Caco-2 (cell line): ENCODE data around the gene CRYZ. TPM values are rescaled to one million over a fixed set of nuclear protein-coding genes. Genes with fewer than 3 reads are reported as not detected.

Experiments used
- BruUV-seq: library from RNA; stranded (reverse); fragments of 400-500 nt; replicated peaks from 2 replicates; lab custom pipeline; 2021; lab: Mats Ljungman, UMichigan
- CTCF ChIA-PET: fragments of 300-600 bp; sonication (Branson Sonifier 250); formaldehyde crosslinking; loops from one replicate; lab custom pipeline; 2022; ENCODE audit warnings: antibody characterized with exemption; lab: Charles Lee
- POLR2A ChIA-PET: fragments of 300-600 bp; sonication (Branson Sonifier 250); formaldehyde crosslinking; loops from one replicate; lab custom pipeline; 2022; ENCODE audit warnings: antibody characterized with exemption; lab: Charles Lee
- DNase-seq, 2 experiments: peaks; one replicate each; pipeline versions ENCODE4 v3.0.0 to v3.0.0-alpha.2; 2020 to 2022
- H3K27me3 ChIP-seq: replicated peaks from 2 replicates; pipeline ENCODE4 v1.6.0; 2011; ENCODE audit warnings: low read length; ENCODE audit not compliant: control insufficient read depth, insufficient read depth
- H3K36me3 ChIP-seq: 2 replicates; pipeline ENCODE4 v1.5.1; 2011; ENCODE audit warnings: low read length; ENCODE audit not compliant: control insufficient read depth, insufficient read depth
- H3K4me1 ChIP-seq: fragments of 250-450 bp; sonication (Bioruptor Pico); 2 replicates; pipeline ENCODE4 v1.5.1; 2020; ENCODE audit warnings: mild to moderate bottlenecking
- H3K4me3 ChIP-seq: 2 replicates; pipeline ENCODE4 v1.5.1; 2011; ENCODE audit warnings: low read depth, mild to moderate bottlenecking, control low read depth, low read length
- H3K9me3 ChIP-seq: fragments of 250-450 bp; sonication (Bioruptor Pico); 2 replicates; pipeline ENCODE4 v1.5.1; 2020; ENCODE audit warnings: mild to moderate bottlenecking, moderate library complexity
- H3K27ac Mint-ChIP-seq: one replicate; pipeline ENCODE4 v1.8.0; 2022; ENCODE audit warnings: mixed read lengths; ENCODE audit not compliant: unreplicated experiment
- H3K27me3 Mint-ChIP-seq: one replicate; pipeline ENCODE4 v1.8.0; 2022; ENCODE audit warnings: mixed read lengths; ENCODE audit not compliant: insufficient read depth, unreplicated experiment
- H3K36me3 Mint-ChIP-seq: one replicate; pipeline ENCODE4 v1.8.0; 2022; ENCODE audit warnings: mild to moderate bottlenecking, mixed read lengths; ENCODE audit not compliant: insufficient read depth, unreplicated experiment
- H3K4me1 Mint-ChIP-seq: one replicate; pipeline ENCODE4 v1.8.0; 2022; ENCODE audit warnings: low read depth, mixed read lengths; ENCODE audit not compliant: unreplicated experiment
- H3K4me3 Mint-ChIP-seq: one replicate; pipeline ENCODE4 v1.8.0; 2022; ENCODE audit warnings: mild to moderate bottlenecking, moderate library complexity, mixed read lengths; ENCODE audit not compliant: unreplicated experiment
- H3K9me3 Mint-ChIP-seq: one replicate; pipeline ENCODE4 v1.8.0; 2022; ENCODE audit warnings: mixed read lengths; ENCODE audit not compliant: unreplicated experiment
- intact Hi-C: fragments of 100-400 bp; cut with micrococcal nuclease; formaldehyde crosslinking; loops from one replicate; pipeline ENCODE4 v1.10.0; 2022; ENCODE audit not compliant: unreplicated experiment
- total RNA-seq: library from RNA; stranded (reverse); gene quantifications from 2 replicates; pipeline ENCODE4 v1.2.3, GENCODE V29; 2022
- TF ChIP-seq, protein P1 (sequence below), 2 experiments: fragments of 200-600 bp in 1 of 2; IDR thresholded peaks; 1 replicate in 1 of 2; 2 replicates in 1 of 2; pipeline versions ENCODE4 v1.5.1 to v1.8.0; 2011 to 2022; ENCODE audit warnings: antibody characterized with exemption in 1 of 2, control low read depth in 1 of 2, inconsistent platforms in 1 of 2, low read depth in 1 of 2, low read length in 1 of 2, mild to moderate bottlenecking in 1 of 2, moderate library complexity in 1 of 2; ENCODE audit not compliant: insufficient read depth in 1 of 2, severe bottlenecking in 1 of 2, unreplicated experiment in 1 of 2

CRYZ gene
- total RNA-seq, 1 experiment from 2014 or later = 54.3 TPM

DNA sequence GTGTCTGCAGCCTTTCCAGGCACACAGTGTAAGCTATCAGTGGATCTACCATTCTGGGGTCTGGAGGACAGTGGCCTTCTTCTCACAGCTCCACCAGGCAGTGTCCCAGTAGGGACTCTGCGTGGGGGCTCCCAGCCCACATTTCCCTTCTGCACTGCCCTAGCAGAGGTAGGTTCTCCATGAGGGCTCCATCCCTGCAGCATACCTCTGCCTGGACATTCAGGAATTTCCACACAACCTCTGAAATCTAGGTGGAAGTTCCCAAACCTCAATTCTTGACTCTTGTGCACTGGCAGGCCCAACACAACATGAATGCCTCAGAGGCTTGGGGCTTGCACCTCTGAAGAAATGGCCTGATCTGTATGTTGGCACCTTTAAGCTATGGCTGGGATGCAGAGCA, 6.8 kb downstream of the CRYZ start:
- TF ChIP-seq, protein P1, sequence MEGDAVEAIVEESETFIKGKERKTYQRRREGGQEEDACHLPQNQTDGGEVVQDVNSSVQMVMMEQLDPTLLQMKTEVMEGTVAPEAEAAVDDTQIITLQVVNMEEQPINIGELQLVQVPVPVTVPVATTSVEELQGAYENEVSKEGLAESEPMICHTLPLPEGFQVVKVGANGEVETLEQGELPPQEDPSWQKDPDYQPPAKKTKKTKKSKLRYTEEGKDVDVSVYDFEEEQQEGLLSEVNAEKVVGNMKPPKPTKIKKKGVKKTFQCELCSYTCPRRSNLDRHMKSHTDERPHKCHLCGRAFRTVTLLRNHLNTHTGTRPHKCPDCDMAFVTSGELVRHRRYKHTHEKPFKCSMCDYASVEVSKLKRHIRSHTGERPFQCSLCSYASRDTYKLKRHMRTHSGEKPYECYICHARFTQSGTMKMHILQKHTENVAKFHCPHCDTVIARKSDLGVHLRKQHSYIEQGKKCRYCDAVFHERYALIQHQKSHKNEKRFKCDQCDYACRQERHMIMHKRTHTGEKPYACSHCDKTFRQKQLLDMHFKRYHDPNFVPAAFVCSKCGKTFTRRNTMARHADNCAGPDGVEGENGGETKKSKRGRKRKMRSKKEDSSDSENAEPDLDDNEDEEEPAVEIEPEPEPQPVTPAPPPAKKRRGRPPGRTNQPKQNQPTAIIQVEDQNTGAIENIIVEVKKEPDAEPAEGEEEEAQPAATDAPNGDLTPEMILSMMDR (IDR thresholded peaks at IDR 0.05; ENCODE audit: insufficient read depth in 1 of 2, low read depth in 1 of 2, low read length in 1 of 2, severe bottlenecking in 1 of 2, unreplicated experiment in 1 of 2) = no peak
- peaks cover 22% of the 10 kb centered on the region for H3K36me3 Mint-ChIP-seq
- ChIA-PET POLR2A (no interaction called here), CTCF (no interaction called here)
- intact Hi-C loops = no loop called here
- Histone ChIP-seq H3K9me3 (peaks cover 3% of the 10 kb centered on the region), H3K36me3 (0 out of 2 replicates have a peak, but pooled peaks cover 2% of the 10 kb centered on the region), H3K4me1 (peaks cover 14% of the 10 kb centered on the region; the same call in 1 of the 2 replicates), H3K4me3 (no peak overlapping the region), H3K27me3 (no peaks in the 10 kb centered on the region)
- no peak for DNase-seq
- no peak overlapping the region for H3K27ac Mint-ChIP-seq
- no peaks in the 10 kb centered on the region for H3K27me3 Mint-ChIP-seq
- no TSS peak for BruUV-seq
- no peak overlapping the region for H3K4me3 Mint-ChIP-seq
- H3K9me3 Mint-ChIP-seq = no peaks in the 10 kb centered on the region
- no peaks in the 10 kb centered on the region for H3K4me1 Mint-ChIP-seq

DNA sequence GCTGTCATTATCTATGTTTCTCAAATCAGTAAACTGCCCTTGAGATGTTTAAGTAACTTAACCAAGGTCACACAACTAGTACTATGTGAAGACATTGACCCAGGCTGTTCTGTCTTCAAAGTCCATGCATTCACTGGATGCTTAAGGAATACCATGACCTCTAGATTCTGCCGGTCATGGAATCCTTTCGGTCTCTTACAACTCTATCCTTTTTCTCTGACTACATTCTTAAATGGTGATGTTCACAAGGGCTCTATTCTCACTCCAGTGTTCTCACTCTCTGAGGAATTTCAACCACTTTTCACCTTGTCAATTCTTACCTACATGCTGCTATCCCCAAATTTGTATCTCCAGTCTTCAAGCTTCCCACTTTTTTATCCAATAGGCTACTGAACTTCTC, 15.2 kb downstream of the CRYZ start:
- BruUV-seq = no TSS peak
- Histone ChIP-seq H3K27me3 (no peaks in the 10 kb centered on the region), H3K9me3 (no peaks in the 10 kb centered on the region), H3K36me3 (no peaks in the 10 kb centered on the region; the same call in 1 of the 2 replicates), H3K4me3 (no peak overlapping the region), H3K4me1 (no peaks in the 10 kb centered on the region; the same call in 1 of the 2 replicates)
- H3K36me3 Mint-ChIP-seq = peaks cover 22% of the 10 kb centered on the region
- H3K27me3 Mint-ChIP-seq = no peaks in the 10 kb centered on the region
- TF ChIP-seq, protein P1 (IDR thresholded peaks at IDR 0.05; ENCODE audit: insufficient read depth in 1 of 2, low read depth in 1 of 2, low read length in 1 of 2, severe bottlenecking in 1 of 2, unreplicated experiment in 1 of 2) = no peak
- no peak overlapping the region for H3K4me3 Mint-ChIP-seq
- CTCF ChIA-PET = no interaction called here
- no peaks in the 10 kb centered on the region for H3K9me3 Mint-ChIP-seq
- intact Hi-C loops = no loop called here
- POLR2A ChIA-PET = no interaction called here
- no peaks in the 10 kb centered on the region for H3K4me1 Mint-ChIP-seq
- no peak for DNase-seq
- H3K27ac Mint-ChIP-seq = no peak overlapping the region

DNA sequence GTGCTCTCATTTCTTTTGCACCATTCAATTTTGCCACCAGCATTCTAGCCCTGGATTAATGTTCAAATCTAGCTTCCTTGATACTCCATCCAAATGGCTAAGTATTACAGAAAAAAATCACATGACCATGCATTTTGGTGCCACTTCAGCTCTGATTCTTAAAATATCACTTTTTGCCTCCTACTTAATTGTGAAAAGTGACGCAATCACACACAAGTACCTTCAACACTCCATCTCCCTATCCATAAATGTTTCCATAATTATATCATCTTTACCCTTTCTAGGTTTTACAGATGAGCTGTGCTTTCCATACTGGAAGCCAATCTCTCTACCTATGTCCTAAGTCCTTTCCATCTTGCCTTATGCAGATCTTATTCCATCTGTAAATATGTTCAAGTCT, 16.0 kb downstream of the CRYZ start:
- Mint-ChIP-seq H3K4me1 (no peaks in the 10 kb centered on the region), H3K36me3 (peaks cover 16% of the 10 kb centered on the region), H3K27ac (no peak overlapping the region), H3K4me3 (no peak overlapping the region), H3K27me3 (no peaks in the 10 kb centered on the region), H3K9me3 (no peaks in the 10 kb centered on the region)
- H3K4me1 ChIP-seq = no peaks in the 10 kb centered on the region; the same call in 1 of the 2 replicates
- H3K9me3 ChIP-seq = no peaks in the 10 kb centered on the region
- no peaks in the 10 kb centered on the region for H3K27me3 ChIP-seq
- DNase-seq = no peak
- H3K36me3 ChIP-seq = no peaks in the 10 kb centered on the region; the same call in 1 of the 2 replicates
- BruUV-seq = no TSS peak
- intact Hi-C loops = no loop called here
- CTCF ChIA-PET = no interaction called here
- H3K4me3 ChIP-seq = no peak overlapping the region
- POLR2A ChIA-PET = no interaction called here
- TF ChIP-seq, protein P1 (IDR thresholded peaks at IDR 0.05; ENCODE audit: insufficient read depth in 1 of 2, low read depth in 1 of 2, low read length in 1 of 2, severe bottlenecking in 1 of 2, unreplicated experiment in 1 of 2) = no peak
